OCI-LY1 (cell line): ENCODE data around the gene INSL4.

ENCODE experiments used
- CTCF ChIP-seq: fragments of 200-600 bp; sonication (generic), shearing (Covaris generic); IDR thresholded peaks from 2 replicates; pipeline ENCODE4 v1.5.1; 2017; ENCODE audit warnings: mild to moderate bottlenecking, antibody characterized with exemption, low read length, moderate library complexity, mixed read lengths
- EZH2 ChIP-seq: fragments of 200-600 bp; sonication (generic), shearing (Covaris generic); IDR thresholded peaks from 2 replicates; pipeline ENCODE4 v1.8.0; 2017; ENCODE audit warnings: borderline replicate concordance, mixed run types, mild to moderate bottlenecking, antibody characterized with exemption, low read length, moderate library complexity, mixed read lengths

- TF ChIP-seq EZH2 (no peak), CTCF (no peak)
These were observed 35.8 kb upstream of the INSL4 start for GRCh38 chr9:5195463-5195862.
